Retinal pigment epithelial cell (primary cell): ENCODE data around the gene PRLR.

Experiments used
- DNase-seq: peaks from one replicate; pipeline ENCODE4 v3.0.0-alpha.2; 2010; ENCODE audit warnings: low read depth
- H3K4me3 ChIP-seq: 2 replicates; pipeline ENCODE4 v1.5.1; 2011; ENCODE audit warnings: mild to moderate bottlenecking, low read length, control low read depth, moderate library complexity
- CTCF ChIP-seq: conservative IDR thresholded peaks from 2 replicates; pipeline ENCODE4 v1.5.1; 2011; ENCODE audit warnings: low read depth, low read length, control low read depth, inconsistent platforms

The PRLR gene

GRCh38 chr5:35242702-35243258 is 12.5 kb upstream of the PRLR start:
- TF ChIP-seq CTCF, result no peak
- no peak overlapping the region for H3K4me3 ChIP-seq
- no peak for DNase-seq

- no peak for TF ChIP-seq CTCF
- no peak for DNase-seq
Measured at GRCh38 chr5:35240892-35241291, 10.6 kb upstream of the PRLR start.

GRCh38 chr5:35239911-35240610 is 9.8 kb upstream of the PRLR start:
- no peak for DNase-seq
- TF ChIP-seq CTCF, result no peak
- H3K4me3 ChIP-seq, result no peak overlapping the region

More at GRCh38 chr5:35240892-35241291, 10.6 kb upstream of the PRLR start:
- H3K4me3 ChIP-seq, result no peak overlapping the region

- H3K4me3 ChIP-seq, result no peak overlapping the region
- no peak for DNase-seq
- TF ChIP-seq CTCF, result no peak
Measured at GRCh38 chr5:35239476-35239875, 9.2 kb upstream of the PRLR start.

GRCh38 chr5:35237580-35238376 is 7.5 kb upstream of the PRLR start:
- no peak for DNase-seq
- no peak overlapping the region for H3K4me3 ChIP-seq
- TF ChIP-seq CTCF, result no peak

- no peak for DNase-seq
- no peak overlapping the region for H3K4me3 ChIP-seq
- no peak for TF ChIP-seq CTCF
Measured at GRCh38 chr5:35236770-35237169, 6.5 kb upstream of the PRLR start.
